Activated CD8-positive, alpha-beta memory T cell treated with anti-CD3 and anti-CD28 coated beads for 4 hours (primary cell): ENCODE measurements around the gene TMIGD3.
"Not testable (repeated sequence)": the region's sequence is repeated elsewhere in the genome, so short reads cannot be mapped to it uniquely, and the experiment has no call there.

Experiments
- DNase-seq, 2 donors: peaks; one replicate each; pipeline ENCODE4 v3.0.0-alpha.2; 2020; ENCODE audit warnings: low read depth in 2 of 2

TMIGD3 gene

DNA sequence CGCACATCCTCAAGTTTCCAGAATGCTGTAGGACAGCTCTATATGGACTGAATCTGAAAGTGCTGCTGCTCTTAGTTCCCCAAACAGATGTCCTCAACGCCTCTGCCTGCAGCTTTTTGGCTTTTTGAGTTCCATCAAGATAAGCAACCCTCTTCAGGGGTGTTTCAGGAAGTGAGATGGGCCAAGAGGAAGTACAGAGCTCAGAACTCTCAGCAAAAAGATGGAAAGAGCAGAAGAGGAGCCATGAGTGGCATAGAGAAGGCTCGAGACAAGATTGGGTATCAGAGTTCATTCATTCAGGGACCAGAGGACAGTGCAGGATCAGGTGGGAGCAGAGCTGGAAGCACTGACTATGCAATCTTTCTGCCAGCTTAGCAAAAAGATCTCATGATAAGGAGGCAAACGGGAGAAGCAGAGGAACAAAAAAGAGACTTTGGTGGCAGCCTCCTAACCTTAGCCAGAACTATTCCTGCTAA lies at the start of gene TMIGD3, which contains the start of gene ADORA3:
TSS of gene TMIGD3 (minus strand) at position 49 of the 476 bp plus-strand sequence. CDS start 279 bp downstream, outside the sequence.
TSS of gene ADORA3 (minus strand) at position 49 of the 476 bp plus-strand sequence. CDS start 279 bp downstream, outside the sequence.
- DNase-seq: no peak

DNA sequence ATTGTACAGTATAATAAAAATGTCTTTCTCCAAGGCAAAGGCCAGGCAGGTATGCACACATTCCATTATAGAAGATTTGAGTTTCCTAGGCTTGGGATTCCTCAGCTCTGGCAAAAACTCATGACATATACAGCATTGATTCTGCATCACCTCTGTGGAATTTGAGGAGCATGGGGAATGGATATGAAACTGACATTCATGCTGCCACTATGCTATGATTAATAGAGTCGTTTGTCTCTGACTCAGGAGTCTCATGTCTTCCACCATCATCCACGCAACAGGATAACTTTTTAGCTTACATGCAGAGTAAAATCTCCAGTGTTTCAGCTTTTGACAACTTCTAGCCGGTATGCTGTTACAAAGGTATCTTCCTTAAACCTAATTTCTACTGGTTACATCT lies 49.8 kb upstream of the TMIGD3 start:
- no peak for DNase-seq

DNA sequence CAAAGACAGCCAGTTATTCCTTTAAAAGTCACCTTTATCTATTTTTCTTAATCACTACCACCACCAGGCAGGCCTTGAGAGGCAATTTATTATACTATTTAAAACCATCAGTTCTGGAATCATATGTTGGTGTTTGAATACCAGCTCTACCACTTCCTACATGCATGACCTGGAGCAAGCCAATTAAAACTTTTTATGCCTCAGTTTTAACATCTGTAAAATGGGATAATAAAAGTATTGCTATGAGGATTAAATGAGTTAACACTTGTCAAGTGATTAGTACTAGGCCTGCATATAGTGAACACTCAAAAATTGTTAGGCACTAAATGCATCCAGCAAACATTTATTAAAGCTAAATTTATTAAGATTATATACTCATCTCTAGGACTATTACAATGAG lies 49.2 kb upstream of the TMIGD3 start:
- no peak for DNase-seq

DNA sequence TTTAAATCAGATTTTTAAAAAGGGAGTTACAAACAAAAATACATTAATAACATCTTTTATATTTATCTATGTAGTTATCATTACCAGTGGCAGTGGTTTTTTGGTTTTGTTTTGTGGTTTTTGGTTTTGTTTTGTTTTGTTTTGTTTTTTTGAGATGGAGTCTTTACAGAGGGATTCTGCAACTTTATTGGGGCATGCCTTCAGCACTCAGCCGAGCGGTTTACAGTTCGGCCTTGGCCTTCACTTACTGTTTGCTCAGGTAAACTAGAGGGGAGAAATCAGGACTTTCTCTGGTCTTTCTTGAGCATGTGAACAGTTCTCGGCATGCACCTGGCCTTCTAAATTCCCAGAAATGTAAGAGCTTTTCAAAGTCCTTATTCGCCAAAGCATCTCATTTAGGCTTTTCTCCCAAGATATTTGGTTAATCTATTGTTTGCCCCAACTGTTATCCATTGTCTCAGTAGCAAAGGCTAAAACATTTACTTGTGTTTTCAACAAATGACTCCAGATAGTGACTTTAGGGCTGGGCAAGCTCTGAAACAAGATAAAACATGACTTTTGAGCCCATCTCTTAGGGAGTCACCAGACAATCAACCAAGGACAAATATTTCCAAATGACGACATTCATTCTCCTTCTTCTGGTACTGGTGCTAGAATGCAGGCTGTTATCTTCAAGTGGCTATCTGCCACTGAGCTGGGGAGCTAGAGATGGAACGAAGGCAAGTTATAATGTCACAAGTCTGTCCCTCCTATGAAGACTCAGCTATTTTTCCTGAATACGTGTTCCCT lies 48.4 kb upstream of the TMIGD3 start:
- DNase-seq: no peak

DNA sequence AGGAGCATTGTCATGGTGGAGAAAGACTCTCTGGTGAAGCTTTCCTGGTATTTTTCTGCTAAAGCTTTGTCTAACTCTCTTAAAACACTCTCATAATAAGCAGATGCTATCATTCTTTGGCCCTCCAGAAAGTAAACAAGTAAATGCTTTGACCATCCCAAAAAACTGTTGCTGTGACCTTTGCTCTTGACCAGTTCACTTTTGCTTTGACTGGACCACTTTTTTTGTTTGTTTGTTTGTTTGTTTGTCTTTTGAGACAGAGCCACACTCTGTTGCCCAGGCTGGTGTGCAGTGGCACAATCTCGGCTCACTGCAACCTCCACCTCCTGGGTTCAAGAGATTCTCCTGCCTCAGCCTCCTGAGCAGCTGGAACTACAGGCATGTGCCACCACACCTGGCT lies 44.4 kb upstream of the TMIGD3 start:
- DNase-seq: not testable (repeated sequence)

DNA sequence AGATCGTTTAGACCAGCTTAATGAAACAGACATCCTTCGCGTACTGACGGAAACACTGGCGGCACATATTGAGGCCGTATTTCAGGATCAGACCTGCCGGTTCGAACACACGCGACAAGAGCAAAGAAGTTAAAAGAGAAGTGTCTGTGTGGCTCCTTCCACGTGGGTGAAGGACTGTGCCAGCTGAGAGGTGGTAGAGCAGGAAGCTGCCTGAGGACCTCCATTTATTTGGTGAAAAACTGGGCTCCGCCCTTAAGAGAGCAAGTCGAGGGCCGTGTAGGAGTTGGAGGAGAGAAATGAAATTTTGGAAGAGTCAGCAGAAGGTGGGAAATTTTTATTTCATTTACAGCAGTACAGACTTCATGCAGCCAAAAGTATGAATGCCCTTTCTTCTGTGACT lies 38.8 kb upstream of the TMIGD3 start:
- DNase-seq: no peak

DNA sequence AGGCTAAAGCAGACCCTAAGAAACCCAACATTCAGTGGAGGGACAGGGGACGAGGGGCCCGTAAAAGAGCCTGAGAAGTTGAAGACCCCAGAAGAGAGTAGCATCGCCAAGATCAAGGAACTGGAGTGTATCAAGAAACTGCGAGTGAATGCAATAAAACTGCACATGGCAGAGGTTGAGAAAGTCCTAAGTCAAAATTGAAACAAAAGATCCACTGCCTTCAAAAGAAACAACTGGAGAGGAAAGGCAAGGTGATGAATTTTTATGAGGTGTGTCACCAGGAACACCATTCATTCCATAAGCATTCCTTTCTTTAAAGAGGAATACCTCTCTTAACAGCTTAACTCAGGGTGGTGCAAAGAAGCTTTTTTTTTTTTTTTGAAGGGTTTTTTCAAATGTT lies 38.3 kb upstream of the TMIGD3 start:
- no peak for DNase-seq

DNA sequence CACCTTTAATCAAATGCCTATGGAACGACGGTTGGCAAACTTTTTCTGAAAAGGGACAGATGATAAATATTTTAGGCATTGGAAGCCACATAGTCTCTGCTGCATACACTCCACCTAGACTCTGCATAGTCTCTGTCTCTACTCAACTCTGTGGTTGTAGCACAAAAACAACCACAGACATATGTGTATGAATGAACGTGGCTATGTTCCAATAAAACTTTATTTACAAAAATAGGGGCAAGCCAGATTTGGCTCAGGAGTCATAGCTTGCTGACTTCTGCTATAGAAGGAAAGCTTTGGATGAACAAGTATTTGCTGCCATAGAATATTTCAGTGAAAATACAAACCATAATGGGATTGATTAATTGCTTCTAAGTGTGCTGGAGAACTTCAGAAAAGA lies 37.5 kb upstream of the TMIGD3 start:
- no peak for DNase-seq

DNA sequence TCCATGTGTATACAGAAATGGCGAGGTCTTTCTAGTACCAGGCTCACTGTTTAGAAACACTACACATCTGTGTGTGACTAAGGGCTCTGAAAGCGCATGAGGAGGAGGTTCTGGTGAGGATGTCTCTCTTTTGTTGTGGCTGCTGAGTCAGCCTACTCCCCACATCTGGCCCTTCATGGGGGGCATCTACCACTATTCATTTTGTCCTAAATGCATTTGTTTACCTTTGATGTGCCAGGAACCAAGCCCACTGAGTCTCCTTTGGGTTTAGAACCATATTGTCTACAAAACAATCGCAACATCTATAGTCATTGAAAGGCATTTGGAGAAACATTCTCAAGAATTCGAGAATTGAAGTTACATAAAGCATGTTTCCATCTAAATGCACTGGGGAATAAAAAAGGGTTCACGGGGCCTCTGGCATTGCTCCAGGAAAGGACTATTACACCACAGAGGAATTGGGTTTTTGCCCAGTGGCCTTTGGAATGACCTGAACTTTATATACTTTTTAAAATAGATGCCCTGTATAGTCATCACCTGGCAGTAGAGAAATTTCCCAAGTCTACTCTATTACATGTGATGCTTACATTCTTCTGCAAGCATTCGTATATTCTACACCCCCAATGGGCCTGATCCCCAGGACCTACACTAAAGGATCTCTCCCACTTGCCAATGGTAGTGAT lies 35.1 kb upstream of the TMIGD3 start:
- DNase-seq: no peak

DNA sequence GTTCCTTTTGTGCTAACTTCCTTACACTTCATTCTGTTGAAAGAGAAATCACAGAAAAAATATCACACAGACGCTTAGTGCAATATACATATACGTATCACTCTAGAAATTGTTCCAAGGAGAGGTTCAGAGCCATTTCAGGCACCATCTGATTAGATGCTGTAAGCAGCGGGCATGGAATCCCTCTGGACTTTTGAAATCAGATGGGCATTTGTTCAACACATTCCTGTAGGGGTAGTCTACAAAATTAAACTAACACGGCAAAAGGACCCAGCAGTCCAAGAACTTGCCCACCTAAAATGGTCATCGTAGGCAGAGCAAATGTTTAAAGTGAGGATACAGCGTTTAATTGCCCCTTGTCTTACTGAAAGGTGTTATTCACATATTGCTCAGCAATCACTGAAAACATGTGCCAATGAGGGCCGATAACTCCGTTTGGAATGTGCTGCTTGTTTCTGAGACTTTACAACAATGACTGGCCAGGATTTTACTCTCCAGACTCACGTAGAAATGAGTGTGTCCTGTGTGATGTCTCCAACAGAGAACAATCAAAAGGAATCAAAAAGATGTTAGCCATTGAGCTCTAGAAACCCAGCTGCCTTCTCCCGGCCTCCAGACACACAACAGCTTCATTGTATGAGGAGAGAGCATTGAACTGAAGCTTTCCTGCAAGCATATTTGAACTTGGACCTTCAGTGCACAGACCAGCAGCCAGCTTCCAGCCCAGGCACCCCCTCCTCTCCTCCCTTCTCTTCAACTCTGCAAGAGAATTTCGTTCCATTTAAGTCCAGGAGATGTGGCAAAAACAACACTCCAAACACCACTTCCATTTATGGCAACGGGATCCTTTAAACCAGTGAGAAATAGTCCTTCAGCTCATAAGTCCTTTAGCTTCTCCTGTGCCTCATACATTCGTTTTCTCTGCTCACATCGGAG lies 32.1 kb upstream of the TMIGD3 start:
- DNase-seq: no peak

DNA sequence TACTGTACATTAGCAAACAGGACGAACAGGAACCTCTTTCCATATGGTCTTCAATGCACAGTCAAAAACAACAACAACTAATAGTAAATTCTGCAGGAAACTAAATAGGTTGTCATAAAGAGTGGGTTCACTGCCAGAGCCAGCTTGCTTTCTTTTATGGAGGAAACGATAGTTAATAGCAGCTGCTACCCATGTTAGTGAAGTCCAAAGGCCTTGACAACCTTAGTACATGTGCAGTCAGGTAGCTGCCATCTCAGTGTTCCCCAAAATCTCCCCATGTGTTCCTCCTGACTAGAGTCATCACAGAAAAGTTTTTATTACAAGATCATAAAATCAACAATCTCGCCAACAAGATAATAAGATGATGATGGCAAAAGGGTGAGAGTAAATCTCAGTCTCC lies 16.6 kb upstream of the TMIGD3 start:
- no peak for DNase-seq

DNA sequence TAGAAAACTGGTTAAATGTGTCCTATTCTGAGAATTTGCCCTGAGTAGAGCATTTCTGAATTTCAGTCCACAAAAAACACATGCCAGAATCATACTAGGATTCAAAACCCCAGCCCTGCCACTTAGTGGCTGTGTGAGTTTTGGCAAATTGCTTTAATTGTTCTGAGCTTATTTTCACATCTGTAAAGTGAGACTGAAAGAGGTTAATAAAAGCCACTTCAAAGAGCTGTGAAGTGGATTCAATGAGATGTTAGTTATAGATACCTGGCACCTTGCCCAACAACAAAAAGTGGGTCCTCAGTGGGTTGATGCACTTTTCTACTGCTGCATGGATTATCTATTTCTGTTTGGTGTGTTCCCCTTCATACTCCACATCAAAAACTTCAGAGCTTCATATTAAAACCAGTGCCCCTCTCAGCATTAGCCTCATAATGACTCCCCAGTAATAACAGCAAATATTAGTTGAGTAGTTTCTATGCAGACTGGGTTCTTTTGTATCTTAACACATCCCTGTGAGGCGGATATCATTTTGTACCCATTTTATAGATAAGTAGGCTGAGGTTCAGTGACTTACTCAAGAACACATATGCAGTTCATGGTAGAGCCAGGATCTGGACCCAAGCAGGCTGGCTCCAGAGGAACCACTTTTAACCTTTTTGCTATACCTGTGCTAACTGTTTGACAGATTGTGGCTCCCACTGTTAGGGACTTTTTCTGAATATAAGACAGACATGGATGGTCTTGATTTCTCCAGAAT lies 14.2 kb upstream of the TMIGD3 start:
- no peak for DNase-seq

DNA sequence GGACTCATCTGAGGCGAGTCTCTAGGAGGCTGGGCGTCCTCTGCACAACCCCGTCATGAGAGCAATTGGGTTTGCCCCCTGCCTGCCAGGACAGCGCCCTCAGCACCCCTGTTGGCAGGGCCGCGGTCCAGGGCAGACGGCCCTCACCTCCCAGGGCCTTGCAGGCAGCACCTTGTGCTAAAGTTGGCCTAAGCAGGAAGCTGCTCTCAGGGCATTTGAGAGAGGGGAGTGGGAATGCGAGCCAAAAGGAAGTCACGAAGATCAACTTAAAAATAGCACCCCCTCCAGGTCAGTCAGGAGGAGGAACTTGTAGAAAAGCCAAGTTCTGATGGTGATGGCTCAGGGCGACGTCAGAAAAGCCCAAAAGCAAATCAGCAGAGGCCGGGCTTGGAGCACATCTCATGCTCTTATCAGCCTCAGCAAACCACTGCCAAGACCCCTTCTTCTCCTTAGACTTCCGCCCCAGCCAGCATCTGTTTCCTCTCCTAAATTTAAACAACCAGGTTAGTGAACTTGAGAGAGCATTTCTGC lies 12.6 kb upstream of the TMIGD3 start:
- DNase-seq: no peak

DNA sequence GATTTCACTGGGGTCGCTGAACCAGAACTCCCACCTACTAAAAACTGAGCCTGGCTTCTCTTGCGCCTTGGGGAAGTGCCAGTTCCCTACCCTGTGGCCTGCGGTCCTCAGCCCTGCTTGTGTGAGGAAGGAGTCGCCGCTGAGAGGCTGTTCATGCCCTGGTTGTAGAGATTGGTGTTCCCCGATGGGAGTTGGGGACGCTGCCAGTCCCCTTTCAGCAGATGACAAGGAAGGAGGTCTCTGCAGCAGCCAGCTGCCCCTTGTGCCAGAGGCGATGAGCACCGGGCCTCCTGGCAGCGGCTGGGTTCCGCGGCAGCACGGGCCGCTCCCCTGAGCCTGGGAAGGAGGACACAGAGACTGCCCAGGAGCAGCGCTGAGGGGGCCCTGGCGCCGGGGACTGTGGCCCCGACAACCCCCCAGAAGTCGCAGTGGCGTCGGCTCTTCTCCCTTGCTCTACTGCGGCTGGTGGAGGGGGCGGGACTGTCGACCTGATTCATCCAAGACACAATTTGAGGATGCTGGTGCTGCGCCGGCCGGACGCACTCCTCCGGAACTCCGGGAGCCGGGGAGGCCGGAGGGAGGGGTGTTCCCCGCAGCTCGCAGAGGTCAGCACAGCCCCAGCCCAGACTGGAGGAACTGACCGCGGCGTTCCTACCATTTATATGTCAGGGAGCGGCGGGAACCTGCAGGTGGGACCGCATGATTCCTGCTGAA lies 12.0 kb upstream of the TMIGD3 start:
- no peak for DNase-seq

DNA sequence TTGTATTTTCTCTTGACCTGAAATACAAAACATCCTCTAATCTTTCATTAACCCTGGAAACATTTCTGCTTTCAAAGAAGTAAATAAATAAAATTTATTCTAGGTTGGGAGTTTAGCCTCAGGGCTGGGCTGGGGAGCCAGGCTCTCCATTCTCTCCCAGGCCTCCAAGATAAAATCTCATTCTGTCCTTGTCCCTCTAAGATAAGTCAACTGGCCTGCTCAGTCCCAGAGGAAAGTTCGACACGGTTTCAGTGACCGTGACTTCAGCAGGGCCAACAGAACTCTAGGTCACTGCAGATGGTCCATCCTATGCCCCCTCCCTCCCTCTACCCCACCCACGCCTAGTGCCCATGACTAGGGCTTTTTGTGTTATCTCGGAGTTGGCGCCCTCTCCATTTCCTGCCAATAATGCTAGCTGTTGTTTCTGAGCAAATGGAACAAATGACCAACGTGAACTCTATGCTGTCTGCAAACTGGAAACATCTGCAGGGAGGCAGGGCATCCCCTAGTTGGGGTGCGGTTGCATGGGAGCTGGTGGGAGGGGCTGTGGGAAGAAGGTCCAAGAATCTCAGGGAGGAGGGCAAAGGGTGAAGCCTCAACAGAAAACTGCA lies 10.1 kb upstream of the TMIGD3 start:
- no peak for DNase-seq

DNA sequence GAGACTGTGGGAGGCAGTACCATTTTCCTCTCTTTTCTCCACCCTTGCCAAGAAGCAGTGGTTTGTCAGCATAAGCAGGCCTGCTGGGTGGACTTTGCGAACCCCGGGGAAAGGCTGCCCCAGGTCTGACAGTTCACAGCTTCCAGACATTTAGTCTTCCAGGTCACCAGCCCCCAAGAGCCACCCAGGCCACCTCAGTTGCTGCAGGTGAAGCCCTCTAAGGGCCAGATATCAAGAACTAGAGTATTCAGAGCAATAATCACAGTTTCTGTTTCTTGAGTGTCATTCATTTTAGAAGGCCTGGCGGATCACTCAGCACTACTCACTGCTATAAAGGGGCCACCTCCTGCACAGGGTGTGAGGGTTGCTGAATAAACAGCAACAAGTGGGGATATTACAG lies 9.5 kb upstream of the TMIGD3 start:
- no peak for DNase-seq

DNA sequence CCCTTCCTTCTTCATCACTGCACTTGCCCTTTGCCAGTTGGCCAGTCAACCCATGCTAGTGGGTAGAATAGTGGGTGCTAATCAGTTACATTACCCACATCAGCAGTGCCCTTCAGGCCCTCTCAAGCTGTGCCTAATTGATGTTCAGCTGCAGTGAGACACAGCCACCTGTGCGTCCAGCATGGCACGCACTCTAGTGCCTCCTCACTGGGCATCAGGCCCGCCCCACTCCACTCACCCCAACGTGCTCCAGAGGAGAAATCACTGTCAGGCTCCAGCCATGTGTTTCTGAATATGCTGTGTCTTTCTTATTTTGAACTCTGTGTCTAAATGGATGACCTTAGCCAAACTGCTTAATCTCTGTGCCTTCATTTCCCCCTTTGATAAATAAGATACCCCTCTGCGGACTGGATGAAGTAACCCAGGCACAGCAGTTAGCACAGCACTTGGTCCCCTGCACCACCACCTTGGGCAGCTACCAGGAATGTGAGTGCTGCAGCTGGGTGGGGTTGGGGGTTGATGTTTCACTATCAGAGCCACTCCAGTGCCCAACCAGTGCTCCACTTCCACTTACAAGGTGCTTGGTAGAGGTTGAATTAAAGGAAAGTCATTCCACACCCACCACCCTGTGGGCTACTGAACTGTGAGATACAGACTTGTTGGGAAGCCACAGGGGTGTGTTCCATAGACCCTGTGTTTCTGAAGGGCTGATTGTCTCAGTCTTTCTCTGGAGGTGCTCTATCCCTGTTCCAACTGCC lies 8.9 kb upstream of the TMIGD3 start:
- no peak for DNase-seq

DNA sequence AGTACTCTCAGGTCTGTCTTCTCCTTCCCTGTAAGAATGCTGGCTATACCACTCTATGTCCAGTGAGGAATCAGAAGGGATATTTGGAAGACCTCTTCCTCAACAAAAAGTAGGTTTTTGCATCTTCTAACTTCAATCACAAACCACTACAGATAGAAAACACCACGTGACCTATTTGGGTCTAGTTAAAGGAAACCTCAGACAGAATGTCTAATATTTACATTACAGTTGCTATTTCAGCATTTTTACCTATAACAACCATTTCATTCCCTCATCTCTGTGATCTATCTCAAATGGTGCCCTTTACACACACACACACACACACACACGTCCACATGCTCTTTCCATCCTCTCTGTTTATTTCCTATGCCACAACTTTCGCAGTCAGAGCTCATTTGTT lies 7.9 kb upstream of the TMIGD3 start:
- no peak for DNase-seq

DNA sequence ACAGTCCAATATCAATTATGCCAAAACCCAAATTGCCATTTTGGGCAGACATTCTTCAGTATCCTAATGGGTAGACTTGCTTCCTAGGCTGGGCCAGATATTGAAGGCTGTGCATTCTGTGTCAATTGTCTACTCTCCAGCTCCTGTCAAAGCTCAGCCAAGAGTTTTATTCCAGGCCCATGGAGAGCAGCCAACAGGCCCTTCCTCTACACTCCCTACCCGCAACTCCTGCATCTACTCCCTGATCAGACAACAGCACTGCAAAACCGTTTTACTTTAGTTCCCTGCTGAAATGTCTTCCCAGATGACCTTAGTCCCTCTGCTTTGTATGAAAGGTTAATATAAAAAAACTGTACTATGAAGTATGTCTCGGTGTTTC lies 6.6 kb upstream of the TMIGD3 start:
- DNase-seq: no peak
